Loucy (cell line): ENCODE data around the gene NAXE.

Experiments used
- H2AFZ ChIP-seq: fragments of 200-600 bp; sonication (generic); 2 replicates; pipeline ENCODE4 v1.6.0; 2016; ENCODE audit warnings: antibody characterized with exemption, mild to moderate bottlenecking, low read length, moderate library complexity
- H3F3A ChIP-seq: fragments of 200-600 bp; 2 replicates; pipeline ENCODE4 v1.6.0; 2016; ENCODE audit warnings: antibody characterized with exemption, low read depth, mild to moderate bottlenecking
- H3K27me3 ChIP-seq: fragments of 200-600 bp; sonication (generic); 2 replicates; pipeline ENCODE4 v1.6.1; 2014; ENCODE audit warnings: low read length, mild to moderate bottlenecking; ENCODE audit not compliant: insufficient read depth, poor library complexity, severe bottlenecking
- H3K36me3 ChIP-seq: fragments of 200-600 bp; sonication (generic); 2 replicates; pipeline ENCODE4 v1.6.1; 2016; ENCODE audit warnings: low read length; ENCODE audit not compliant: insufficient read depth
- H3K4me1 ChIP-seq: fragments of 200-600 bp; sonication (generic); 2 replicates; pipeline ENCODE4 v1.5.1; 2014; ENCODE audit warnings: low read length, mild to moderate bottlenecking; ENCODE audit not compliant: insufficient read depth, poor library complexity, severe bottlenecking
- H3K4me2 ChIP-seq: fragments of 200-600 bp; sonication (generic); 2 replicates; pipeline ENCODE4 v1.6.0; 2014; ENCODE audit warnings: antibody characterized with exemption, low read length, low read depth, mild to moderate bottlenecking; ENCODE audit not compliant: poor library complexity, severe bottlenecking
- H3K4me3 ChIP-seq: fragments of 200-600 bp; sonication (generic); 2 replicates; pipeline ENCODE4 v1.5.1; 2014; ENCODE audit warnings: low read length, mild to moderate bottlenecking, mixed read lengths; ENCODE audit not compliant: poor library complexity, severe bottlenecking
- H3K79me2 ChIP-seq: fragments of 200-600 bp; sonication (generic); 2 replicates; pipeline ENCODE4 v1.6.1; 2014; ENCODE audit warnings: low read length; ENCODE audit not compliant: insufficient read depth
- H3K9ac ChIP-seq: fragments of 200-600 bp; sonication (generic); 2 replicates; pipeline ENCODE4 v1.6.0; 2014; ENCODE audit warnings: mild to moderate bottlenecking, low read depth, low read length, moderate library complexity; ENCODE audit not compliant: poor library complexity, severe bottlenecking
- H3K9me2 ChIP-seq: fragments of 200-600 bp; sonication (generic); replicated peaks from 2 replicates; pipeline ENCODE4 v1.6.1; 2016; ENCODE audit warnings: low read depth, low read length, mixed read lengths
- H3K9me3 ChIP-seq: fragments of 200-600 bp; sonication (generic); 2 replicates; pipeline ENCODE4 v1.6.1; 2014; ENCODE audit warnings: mild to moderate bottlenecking, antibody characterized with exemption, low read length, low read depth; ENCODE audit not compliant: insufficient read depth
- H4K20me1 ChIP-seq: fragments of 200-600 bp; sonication (generic); 2 replicates; pipeline ENCODE4 v1.6.0; 2014; ENCODE audit warnings: antibody characterized with exemption, low read length, mild to moderate bottlenecking; ENCODE audit not compliant: insufficient read depth, poor library complexity, severe bottlenecking
- EZH2phosphoT487 ChIP-seq: fragments of 200-600 bp; IDR thresholded peaks from 2 replicates; pipeline ENCODE4 v1.6.1; 2018; ENCODE audit warnings: antibody characterized with exemption, mild to moderate bottlenecking, moderate library complexity, borderline replicate concordance
- TF ChIP-seq, protein P1 (sequence below): fragments of 200-600 bp; sonication (generic); conservative IDR thresholded peaks from 2 replicates; pipeline ENCODE4 v1.5.1; 2014; ENCODE audit warnings: mild to moderate bottlenecking, antibody characterized with exemption, low read length

NAXE gene

DNA sequence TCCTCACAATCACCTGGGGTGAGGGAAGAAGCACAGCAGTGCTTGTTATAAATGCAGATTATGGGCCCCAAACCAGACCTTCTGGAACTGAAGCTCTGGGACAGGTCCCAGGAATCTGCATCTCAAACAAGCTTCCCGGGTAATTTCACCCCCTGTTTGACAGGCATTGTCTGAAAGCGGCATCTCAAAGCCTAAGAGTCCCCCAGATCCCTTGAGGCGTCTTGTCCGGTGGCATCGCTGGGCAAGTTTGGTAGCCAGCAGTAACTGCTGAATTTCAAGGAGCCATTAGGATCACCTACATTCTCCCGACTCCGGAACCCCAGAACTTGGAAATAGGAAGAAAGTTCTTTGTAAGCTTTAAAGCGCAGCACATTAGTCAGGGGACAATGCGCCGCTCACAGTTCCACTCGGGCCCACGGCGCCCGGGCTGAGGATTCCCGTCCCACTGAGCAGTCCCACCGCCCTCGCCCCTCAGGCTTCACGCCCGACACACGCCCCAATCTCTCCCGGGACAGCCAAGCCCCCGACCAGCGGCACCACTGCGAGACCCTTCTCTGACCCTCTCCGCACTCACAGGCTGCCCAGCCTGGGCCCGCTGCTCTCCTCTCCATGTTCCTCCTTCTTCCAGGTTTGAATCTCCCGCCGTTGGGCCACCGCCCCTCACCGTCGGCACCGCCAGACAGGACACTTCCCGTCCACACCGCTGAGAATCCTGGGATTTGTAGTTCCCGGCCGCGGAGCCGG is 19.5 kb upstream of the NAXE start, which contains the start of gene IQGAP3:
IQGAP3 (minus strand) TSS at position 647 of the 744 bp plus-strand sequence; CDS start at position 611, 36 bp downstream.
- no peak for TF ChIP-seq EZH2phosphoT487
- TF ChIP-seq, protein P1, sequence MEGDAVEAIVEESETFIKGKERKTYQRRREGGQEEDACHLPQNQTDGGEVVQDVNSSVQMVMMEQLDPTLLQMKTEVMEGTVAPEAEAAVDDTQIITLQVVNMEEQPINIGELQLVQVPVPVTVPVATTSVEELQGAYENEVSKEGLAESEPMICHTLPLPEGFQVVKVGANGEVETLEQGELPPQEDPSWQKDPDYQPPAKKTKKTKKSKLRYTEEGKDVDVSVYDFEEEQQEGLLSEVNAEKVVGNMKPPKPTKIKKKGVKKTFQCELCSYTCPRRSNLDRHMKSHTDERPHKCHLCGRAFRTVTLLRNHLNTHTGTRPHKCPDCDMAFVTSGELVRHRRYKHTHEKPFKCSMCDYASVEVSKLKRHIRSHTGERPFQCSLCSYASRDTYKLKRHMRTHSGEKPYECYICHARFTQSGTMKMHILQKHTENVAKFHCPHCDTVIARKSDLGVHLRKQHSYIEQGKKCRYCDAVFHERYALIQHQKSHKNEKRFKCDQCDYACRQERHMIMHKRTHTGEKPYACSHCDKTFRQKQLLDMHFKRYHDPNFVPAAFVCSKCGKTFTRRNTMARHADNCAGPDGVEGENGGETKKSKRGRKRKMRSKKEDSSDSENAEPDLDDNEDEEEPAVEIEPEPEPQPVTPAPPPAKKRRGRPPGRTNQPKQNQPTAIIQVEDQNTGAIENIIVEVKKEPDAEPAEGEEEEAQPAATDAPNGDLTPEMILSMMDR, result no peak
- H3K27me3 ChIP-seq, result no peaks in the 10 kb centered on the region
- peak within 1 kb of the TSS; percentile 97 for H3K4me2 ChIP-seq
- no peaks in the 10 kb centered on the region for H3K36me3 ChIP-seq
- peak within 1 kb of the TSS; percentile 78 for H3K9ac ChIP-seq
- H3K9me3 ChIP-seq, result no peaks in the 10 kb centered on the region
- no peaks in the 10 kb centered on the region for H3F3A ChIP-seq
- peak within 1 kb of the TSS; percentile 89 for H3K4me3 ChIP-seq
- H2AFZ ChIP-seq, result peak within 1 kb of the TSS; percentile 96
- peaks cover 24% of the 10 kb centered on the region for H3K4me1 ChIP-seq
- no peaks in the 10 kb centered on the region for H3K9me2 ChIP-seq
- H4K20me1 ChIP-seq, result no peaks in the 10 kb centered on the region
- peaks cover 25% of the 10 kb centered on the region for H3K79me2 ChIP-seq

DNA sequence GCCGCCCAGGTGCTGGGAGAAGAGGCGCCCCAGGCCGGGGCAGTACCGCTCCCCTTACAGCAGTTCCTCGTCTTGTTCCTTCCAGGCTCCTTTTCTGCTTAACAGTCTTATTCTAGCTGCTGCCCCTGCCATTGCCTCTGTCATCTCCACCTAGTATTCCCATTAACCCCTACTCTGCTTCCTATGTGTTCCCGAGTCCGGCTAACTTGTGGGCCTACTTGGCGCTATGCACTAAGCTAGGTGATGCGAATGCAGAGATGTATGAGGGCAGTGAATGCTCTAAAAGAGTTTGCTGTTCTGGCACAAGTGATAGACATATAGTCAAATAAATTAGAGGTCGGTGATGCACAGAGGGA is 18.9 kb upstream of the NAXE start:
- H3K9me2 ChIP-seq, result no peaks in the 10 kb centered on the region
- H3K4me3 ChIP-seq, result peak overlapping the region; percentile 89
- no peaks in the 10 kb centered on the region for H3K9me3 ChIP-seq
- no peaks in the 10 kb centered on the region for H3K36me3 ChIP-seq
- no peaks in the 10 kb centered on the region for H4K20me1 ChIP-seq
- TF ChIP-seq, protein P1, result no peak
- TF ChIP-seq EZH2phosphoT487, result no peak
- H3F3A ChIP-seq, result no peaks in the 10 kb centered on the region
- H3K4me1 ChIP-seq, result peaks cover 24% of the 10 kb centered on the region
- no peaks in the 10 kb centered on the region for H3K27me3 ChIP-seq
- H2AFZ ChIP-seq, result peak overlapping the region; percentile 96
- H3K4me2 ChIP-seq, result peak overlapping the region; percentile 97
- peak overlapping the region; percentile 78 for H3K9ac ChIP-seq
- H3K79me2 ChIP-seq, result peaks cover 25% of the 10 kb centered on the region

DNA sequence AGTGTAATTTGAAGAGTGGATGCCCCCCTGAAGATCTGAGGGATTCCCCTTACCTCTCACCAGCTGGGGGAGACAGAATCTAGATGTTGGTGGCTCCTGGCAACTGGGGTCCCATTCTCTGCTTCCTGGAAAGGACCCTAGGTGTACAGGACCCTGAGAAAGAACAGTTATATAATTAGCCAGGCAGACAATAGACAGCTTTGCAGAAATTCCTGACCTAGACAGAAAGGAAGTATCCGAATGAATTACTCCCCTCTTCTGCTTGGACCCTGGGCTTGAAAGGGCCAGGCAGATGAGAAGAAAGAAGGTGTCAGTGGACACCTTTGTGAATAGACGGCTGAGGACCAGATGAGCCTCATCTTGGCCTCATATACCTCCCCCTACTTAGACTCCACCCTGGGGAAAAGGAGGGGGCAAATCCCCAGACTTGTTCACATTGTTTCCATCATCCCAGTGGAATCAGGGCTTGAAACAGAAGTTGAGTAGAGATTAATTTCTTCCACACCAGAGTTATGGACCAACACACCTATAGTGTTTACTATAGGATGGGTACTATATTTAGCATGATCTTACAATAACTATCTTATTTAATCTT is 17.4 kb upstream of the NAXE start:
- peaks cover 24% of the 10 kb centered on the region for H3K4me1 ChIP-seq
- no peaks in the 10 kb centered on the region for H3F3A ChIP-seq
- 0 out of 2 replicates have a peak overlapping the region, but pooled peaks have one; percentile 40 for H2AFZ ChIP-seq
- no peak overlapping the region for H3K9ac ChIP-seq
- H3K9me2 ChIP-seq, result no peaks in the 10 kb centered on the region
- no peak overlapping the region for H3K4me2 ChIP-seq
- H3K79me2 ChIP-seq, result peaks cover 25% of the 10 kb centered on the region
- no peaks in the 10 kb centered on the region for H3K36me3 ChIP-seq
- TF ChIP-seq EZH2phosphoT487, result no peak
- TF ChIP-seq, protein P1, result no peak
- H3K27me3 ChIP-seq, result no peaks in the 10 kb centered on the region
- H3K9me3 ChIP-seq, result no peaks in the 10 kb centered on the region
- H3K4me3 ChIP-seq, result no peak overlapping the region
- H4K20me1 ChIP-seq, result no peaks in the 10 kb centered on the region
